ENCODE data around the gene ARMCX5.

ARMCX5 gene

DNA sequence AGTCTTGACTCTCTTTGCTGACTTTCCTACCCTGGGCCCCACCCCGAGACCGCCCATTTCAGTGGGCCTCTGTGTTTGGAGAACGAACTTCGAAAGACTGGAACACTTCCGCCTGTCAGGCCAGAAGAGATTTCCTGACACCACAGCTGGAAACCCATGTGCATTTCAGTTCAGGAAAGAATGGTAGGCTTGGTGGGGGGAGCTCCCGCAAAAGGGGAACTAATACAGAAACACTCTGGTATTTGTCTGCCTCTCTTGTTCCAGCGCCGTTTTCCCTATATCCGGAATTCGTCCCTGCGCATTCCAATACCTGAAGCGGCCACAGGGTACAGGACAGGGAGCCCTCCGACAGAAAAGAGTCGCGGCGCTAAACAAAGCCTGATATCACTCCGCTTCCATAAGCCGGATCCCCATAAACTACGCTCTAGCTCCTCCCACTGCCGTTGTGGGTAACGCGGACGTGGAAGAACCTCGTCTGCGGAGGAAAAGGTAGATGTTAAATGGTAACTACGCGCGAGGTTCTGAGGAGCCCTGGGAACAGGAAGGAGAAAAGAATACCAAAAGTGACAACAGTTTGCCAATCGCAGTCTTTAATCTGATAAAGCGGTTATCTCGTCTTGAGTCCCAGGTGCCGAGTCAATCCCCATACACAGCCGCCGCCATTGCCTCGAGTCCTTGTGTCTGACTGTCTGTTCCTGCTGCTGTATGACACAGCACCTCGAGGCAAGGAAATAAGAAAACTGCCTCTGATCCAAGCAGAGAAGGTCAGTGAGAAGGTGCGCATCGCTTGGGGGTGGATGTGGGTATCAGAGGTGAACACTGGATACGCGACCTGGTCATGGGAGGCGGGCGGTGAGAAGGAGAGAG, at the start of gene ARMCX5:
Gene ARMCX5, plus strand, starts transcription at position 432 of the 867 bp plus-strand sequence. CDS start 2,627 bp downstream, outside the sequence.
- H3K9me3 ChIP-seq (ENCODE audit: control insufficient read depth, low read length) = no peaks in the 10 kb centered on the region
- H3K4me1 ChIP-seq (ENCODE audit: control insufficient read depth, insufficient read depth, low read length) = peaks cover 5% of the 10 kb centered on the region
- H3K36me3 ChIP-seq (ENCODE audit: control insufficient read depth, insufficient read depth, low read length, severe bottlenecking) = no peaks in the 10 kb centered on the region
- H3K9ac ChIP-seq (ENCODE audit: low read length) = peak within 1 kb of the TSS; percentile 85
- peak; percentile 89 for DNase-seq (ENCODE audit: low read depth)
- peak within 1 kb of the TSS; percentile 88 for H3K4me3 ChIP-seq (ENCODE audit: low read length)
- peaks cover 10% of the 10 kb centered on the region for H3K27me3 ChIP-seq (replicated peaks; ENCODE audit: control insufficient read depth, insufficient read depth, low read length)

DNA sequence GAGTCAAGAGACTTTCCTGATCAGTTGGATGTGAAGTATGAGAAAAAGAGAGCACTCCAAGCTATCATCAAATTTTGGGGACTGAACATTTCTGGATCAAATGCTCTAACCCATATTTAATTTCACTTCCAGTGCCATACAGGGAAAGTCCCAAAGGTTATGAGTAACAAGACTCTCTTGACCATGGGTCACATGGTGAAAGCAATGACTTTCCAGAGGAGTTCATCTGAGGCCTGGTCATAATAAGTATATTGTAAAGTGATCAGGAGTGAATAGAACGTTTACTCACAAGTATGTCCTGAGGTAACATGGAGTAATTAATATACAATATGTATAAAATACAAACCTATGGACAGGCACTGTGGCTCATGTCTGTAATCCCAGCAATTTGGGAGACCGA, 40.7 kb upstream of the ARMCX5 start:
- H3K36me3 ChIP-seq (ENCODE audit: control insufficient read depth, insufficient read depth, low read length, severe bottlenecking) = no peaks in the 10 kb centered on the region
- no peak for DNase-seq (ENCODE audit: low read depth)
- no peak overlapping the region for H3K9ac ChIP-seq (ENCODE audit: low read length)
- H3K27me3 ChIP-seq (replicated peaks; ENCODE audit: control insufficient read depth, insufficient read depth, low read length) = peaks cover 42% of the 10 kb centered on the region
- H3K9me3 ChIP-seq (ENCODE audit: control insufficient read depth, low read length) = peaks cover 3% of the 10 kb centered on the region
- no peaks in the 10 kb centered on the region for H3K4me1 ChIP-seq (ENCODE audit: control insufficient read depth, insufficient read depth, low read length)
- H3K4me3 ChIP-seq (ENCODE audit: low read length) = no peak overlapping the region

DNA sequence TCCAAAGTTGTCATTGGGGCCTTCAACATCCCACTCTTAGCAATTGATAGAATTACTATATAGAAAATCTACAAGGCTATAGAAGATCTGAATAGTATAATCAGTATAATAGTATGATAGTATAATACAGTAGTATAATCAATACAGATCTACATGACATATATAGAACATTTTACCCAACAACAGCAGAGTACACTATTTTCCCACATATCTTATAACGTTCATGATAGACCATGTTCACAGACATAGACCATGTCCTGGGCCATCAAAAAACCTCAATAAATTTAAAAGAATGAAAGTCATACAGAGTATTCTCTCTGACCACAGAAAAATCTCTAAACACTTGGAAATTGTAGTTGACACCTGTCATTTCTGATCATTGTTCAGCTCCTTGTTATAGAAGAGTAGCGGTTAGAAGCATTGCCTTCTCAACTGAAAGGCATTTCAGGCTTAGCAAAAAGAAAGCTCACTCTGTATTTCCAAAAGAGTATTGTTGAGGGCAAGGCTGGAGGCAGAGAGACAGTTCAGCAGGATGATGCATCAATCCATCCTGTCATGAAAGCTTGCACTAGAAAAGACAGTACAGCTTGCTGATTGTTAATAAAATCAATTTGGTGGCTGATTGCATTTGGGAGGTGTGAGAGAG, 38.8 kb upstream of the ARMCX5 start:
- H3K4me3 ChIP-seq (ENCODE audit: low read length) = no peak overlapping the region
- H3K4me1 ChIP-seq (ENCODE audit: control insufficient read depth, insufficient read depth, low read length) = no peaks in the 10 kb centered on the region
- no peak for DNase-seq (ENCODE audit: low read depth)
- H3K27me3 ChIP-seq (replicated peaks; ENCODE audit: control insufficient read depth, insufficient read depth, low read length) = peaks cover 36% of the 10 kb centered on the region
- H3K36me3 ChIP-seq (ENCODE audit: control insufficient read depth, insufficient read depth, low read length, severe bottlenecking) = no peaks in the 10 kb centered on the region
- H3K9ac ChIP-seq (ENCODE audit: low read length) = no peak overlapping the region
- peaks cover 3% of the 10 kb centered on the region for H3K9me3 ChIP-seq (ENCODE audit: control insufficient read depth, low read length)

- H3K27me3 ChIP-seq (replicated peaks; ENCODE audit: control insufficient read depth, insufficient read depth, low read length) = peaks cover 3% of the 10 kb centered on the region
- H3K9me3 ChIP-seq (ENCODE audit: control insufficient read depth, low read length) = no peaks in the 10 kb centered on the region
- no peak overlapping the region for H3K9ac ChIP-seq (ENCODE audit: low read length)
- H3K4me1 ChIP-seq (ENCODE audit: control insufficient read depth, insufficient read depth, low read length) = no peaks in the 10 kb centered on the region
- no peaks in the 10 kb centered on the region for H3K36me3 ChIP-seq (ENCODE audit: control insufficient read depth, insufficient read depth, low read length, severe bottlenecking)
- H3K4me3 ChIP-seq (ENCODE audit: low read length) = no peak overlapping the region
- no peak for DNase-seq (ENCODE audit: low read depth)
Observed at GRCh38 chrX:102580891-102581290, 18.4 kb upstream of the ARMCX5 start.

DNA sequence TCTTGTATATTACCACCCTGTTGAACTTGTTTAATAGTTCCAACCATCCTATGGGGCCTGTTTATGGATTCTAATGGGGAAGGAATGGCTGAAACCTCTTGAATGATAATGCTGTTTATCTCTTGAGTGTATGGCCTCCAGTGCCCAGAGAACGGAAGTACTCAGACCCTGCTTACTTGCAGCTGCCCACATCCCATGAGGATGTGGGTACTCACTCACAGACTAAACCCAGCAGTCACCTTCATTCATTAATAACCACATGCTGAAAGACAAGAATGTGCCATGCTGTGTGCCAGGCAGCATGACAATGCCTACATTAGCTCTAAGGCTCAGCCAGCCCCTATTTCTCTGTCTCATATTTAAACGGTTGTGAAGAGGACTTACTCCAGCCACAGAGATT, 5.9 kb upstream of the ARMCX5 start:
- Histone ChIP-seq H3K4me3 (ENCODE audit: low read length) (no peak overlapping the region), H3K9ac (ENCODE audit: low read length) (no peak overlapping the region), H3K36me3 (ENCODE audit: control insufficient read depth, insufficient read depth, low read length, severe bottlenecking) (no peaks in the 10 kb centered on the region), H3K4me1 (ENCODE audit: control insufficient read depth, insufficient read depth, low read length) (no peaks in the 10 kb centered on the region), H3K9me3 (ENCODE audit: control insufficient read depth, low read length) (peaks cover 4% of the 10 kb centered on the region), H3K27me3 (replicated peaks; ENCODE audit: control insufficient read depth, insufficient read depth, low read length) (peaks cover 5% of the 10 kb centered on the region)
- no peak for DNase-seq (ENCODE audit: low read depth)

- Histone ChIP-seq H3K4me3 (ENCODE audit: low read length) (peak overlapping the region; percentile 88), H3K9ac (ENCODE audit: low read length) (peak overlapping the region; percentile 85), H3K4me1 (ENCODE audit: control insufficient read depth, insufficient read depth, low read length) (peaks cover 5% of the 10 kb centered on the region), H3K9me3 (ENCODE audit: control insufficient read depth, low read length) (no peaks in the 10 kb centered on the region), H3K27me3 (replicated peaks; ENCODE audit: control insufficient read depth, insufficient read depth, low read length) (peaks cover 9% of the 10 kb centered on the region), H3K36me3 (ENCODE audit: control insufficient read depth, insufficient read depth, low read length, severe bottlenecking) (no peaks in the 10 kb centered on the region)
- DNase-seq (ENCODE audit: low read depth) = peak; percentile 34
Observed at GRCh38 chrX:102599951-102600579, 750 bp downstream of the ARMCX5 start.

DNA sequence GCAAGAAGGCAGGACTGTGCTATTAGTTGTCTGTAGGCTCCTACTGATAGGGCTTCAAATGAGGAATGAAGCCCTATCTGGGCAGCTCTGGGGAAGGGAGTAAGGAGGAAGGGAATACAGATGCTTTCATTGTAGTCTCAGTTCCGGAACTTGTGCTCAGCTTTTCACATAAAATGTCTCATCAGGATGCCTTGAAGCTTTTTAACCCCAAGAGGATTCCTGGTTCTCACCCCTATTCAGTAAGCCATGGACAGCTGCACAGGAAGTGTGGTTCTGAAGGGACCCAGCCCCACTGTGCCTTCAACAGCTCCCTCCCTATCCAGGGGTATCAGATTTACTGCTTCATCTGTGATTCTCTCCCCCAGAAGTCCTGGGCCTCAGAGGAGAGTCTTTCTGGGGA, 5.0 kb downstream of the ARMCX5 start:
- no peak for DNase-seq (ENCODE audit: low read depth)
- Histone ChIP-seq H3K4me1 (ENCODE audit: control insufficient read depth, insufficient read depth, low read length) (peaks cover 5% of the 10 kb centered on the region), H3K4me3 (ENCODE audit: low read length) (no peak overlapping the region), H3K36me3 (ENCODE audit: control insufficient read depth, insufficient read depth, low read length, severe bottlenecking) (no peaks in the 10 kb centered on the region), H3K9ac (ENCODE audit: low read length) (no peak overlapping the region), H3K9me3 (ENCODE audit: control insufficient read depth, low read length) (no peaks in the 10 kb centered on the region), H3K27me3 (replicated peaks; ENCODE audit: control insufficient read depth, insufficient read depth, low read length) (peaks cover 5% of the 10 kb centered on the region)

DNA sequence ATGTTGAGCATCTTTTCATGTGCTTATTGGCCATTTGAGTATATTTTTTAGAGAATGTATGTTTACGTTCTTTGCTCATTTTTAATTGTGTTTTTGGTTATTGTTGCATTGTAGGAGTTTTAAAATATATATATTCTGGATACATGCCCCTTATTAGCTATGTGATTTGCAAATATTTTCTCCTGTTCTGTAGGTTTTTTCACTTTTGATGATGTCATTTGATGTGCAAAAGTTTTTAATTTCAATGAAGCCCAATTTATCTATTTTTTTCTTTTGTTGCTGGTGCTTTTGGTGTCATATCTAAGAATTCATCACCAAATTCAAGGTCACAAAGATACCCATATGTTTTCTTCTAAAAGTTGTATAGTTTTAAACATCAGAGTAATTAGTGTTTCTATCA, 6.8 kb downstream of the ARMCX5 start:
- Histone ChIP-seq H3K4me1 (ENCODE audit: control insufficient read depth, insufficient read depth, low read length) (no peaks in the 10 kb centered on the region), H3K9ac (ENCODE audit: low read length) (no peak overlapping the region), H3K9me3 (ENCODE audit: control insufficient read depth, low read length) (no peaks in the 10 kb centered on the region), H3K4me3 (ENCODE audit: low read length) (no peak overlapping the region), H3K36me3 (ENCODE audit: control insufficient read depth, insufficient read depth, low read length, severe bottlenecking) (no peaks in the 10 kb centered on the region), H3K27me3 (replicated peaks; ENCODE audit: control insufficient read depth, insufficient read depth, low read length) (no peaks in the 10 kb centered on the region)
- no peak for DNase-seq (ENCODE audit: low read depth)

DNA sequence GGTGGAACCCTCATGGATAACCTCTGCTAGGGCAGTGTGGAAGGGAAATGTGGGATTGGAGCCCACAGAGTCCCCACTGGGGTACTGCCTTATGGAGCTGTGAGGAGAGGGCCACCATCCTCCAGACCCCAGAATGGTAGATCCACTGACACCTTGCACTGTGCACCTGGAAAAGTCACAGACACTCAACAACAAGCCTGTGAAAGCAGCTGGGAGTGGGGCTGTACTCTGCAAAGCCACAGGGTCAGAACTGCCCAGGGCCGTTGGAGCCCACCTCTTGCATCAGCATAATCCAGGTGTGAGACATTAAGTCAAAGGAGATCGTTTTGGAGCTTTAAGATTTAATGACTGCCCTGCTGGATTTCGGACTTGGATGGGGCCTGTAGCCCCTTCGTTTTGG, 11.6 kb downstream of the ARMCX5 start:
- Histone ChIP-seq H3K27me3 (replicated peaks; ENCODE audit: control insufficient read depth, insufficient read depth, low read length) (peaks cover 3% of the 10 kb centered on the region), H3K36me3 (ENCODE audit: control insufficient read depth, insufficient read depth, low read length, severe bottlenecking) (no peaks in the 10 kb centered on the region), H3K9ac (ENCODE audit: low read length) (no peak overlapping the region), H3K4me1 (ENCODE audit: control insufficient read depth, insufficient read depth, low read length) (no peaks in the 10 kb centered on the region), H3K9me3 (ENCODE audit: control insufficient read depth, low read length) (no peaks in the 10 kb centered on the region), H3K4me3 (ENCODE audit: low read length) (no peak overlapping the region)
- no peak for DNase-seq (ENCODE audit: low read depth)

DNA sequence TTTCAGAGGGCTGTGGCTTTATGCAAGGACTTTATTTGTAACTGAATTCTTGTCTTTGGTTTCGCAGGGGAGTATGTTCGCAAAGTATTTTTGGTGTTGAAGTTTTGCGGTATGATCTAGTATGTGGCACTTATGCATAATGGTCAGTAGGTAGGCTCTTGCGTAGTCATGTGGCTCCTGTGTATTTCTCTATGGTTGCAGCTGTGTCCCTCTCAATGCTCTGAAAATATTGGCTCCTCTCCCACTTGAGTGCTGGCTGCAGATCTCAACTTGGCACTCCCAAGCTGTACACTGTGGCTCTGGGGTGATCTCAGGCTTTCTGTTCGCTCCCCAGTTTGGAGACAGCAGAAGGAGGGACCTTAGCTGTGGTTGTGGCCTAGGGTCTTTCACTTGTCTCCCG, 24.8 kb downstream of the ARMCX5 start:
- H3K9ac ChIP-seq (ENCODE audit: low read length) = no peak overlapping the region
- DNase-seq (ENCODE audit: low read depth) = no peak
- no peaks in the 10 kb centered on the region for H3K27me3 ChIP-seq (replicated peaks; ENCODE audit: control insufficient read depth, insufficient read depth, low read length)
- no peak overlapping the region for H3K4me3 ChIP-seq (ENCODE audit: low read length)
- H3K36me3 ChIP-seq (ENCODE audit: control insufficient read depth, insufficient read depth, low read length, severe bottlenecking) = no peaks in the 10 kb centered on the region
- peaks cover 48% of the 10 kb centered on the region for H3K9me3 ChIP-seq (ENCODE audit: control insufficient read depth, low read length)
- H3K4me1 ChIP-seq (ENCODE audit: control insufficient read depth, insufficient read depth, low read length) = peaks cover 14% of the 10 kb centered on the region

DNA sequence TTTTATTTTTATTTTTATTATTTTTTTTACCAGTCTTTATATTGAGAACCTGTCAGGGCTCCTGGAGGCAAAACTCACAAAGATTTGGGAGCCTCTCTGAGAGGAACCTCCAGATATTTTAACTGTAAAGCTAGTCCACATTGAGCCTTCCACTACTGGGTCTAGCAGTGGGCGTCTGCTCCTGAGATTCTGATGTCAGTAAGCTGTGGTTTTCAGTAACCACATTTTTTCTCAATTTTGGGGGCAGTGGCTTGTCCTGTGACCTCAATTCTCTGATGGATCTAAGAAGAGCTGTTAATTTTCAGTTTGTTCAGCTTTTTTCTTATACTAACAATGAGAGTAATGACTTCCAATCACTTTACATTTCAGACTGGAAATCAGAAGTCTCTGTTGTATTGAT, 28.3 kb downstream of the ARMCX5 start:
- Histone ChIP-seq H3K4me3 (ENCODE audit: low read length) (no peak overlapping the region), H3K27me3 (replicated peaks; ENCODE audit: control insufficient read depth, insufficient read depth, low read length) (no peaks in the 10 kb centered on the region), H3K36me3 (ENCODE audit: control insufficient read depth, insufficient read depth, low read length, severe bottlenecking) (no peaks in the 10 kb centered on the region), H3K9me3 (ENCODE audit: control insufficient read depth, low read length) (peaks cover 17% of the 10 kb centered on the region), H3K9ac (ENCODE audit: low read length) (no peak overlapping the region), H3K4me1 (ENCODE audit: control insufficient read depth, insufficient read depth, low read length) (peaks cover 14% of the 10 kb centered on the region)
- no peak for DNase-seq (ENCODE audit: low read depth)
